GM18507 (cell line): ENCODE measurements around the gene ST6GALNAC6.

Source experiments
- DNase-seq: peaks from one replicate; pipeline ENCODE4 v3.0.0; 2011; ENCODE audit warnings: low read depth; ENCODE audit not compliant: insufficient read length; ENCODE audit errors: extremely low spot score
- FAIRE-seq: peaks from 2 replicates; lab custom pipeline; 2011; peaks lifted over from hg19 to GRCh38; lab: Jason Lieb, UNC

ST6GALNAC6 gene, protein sequence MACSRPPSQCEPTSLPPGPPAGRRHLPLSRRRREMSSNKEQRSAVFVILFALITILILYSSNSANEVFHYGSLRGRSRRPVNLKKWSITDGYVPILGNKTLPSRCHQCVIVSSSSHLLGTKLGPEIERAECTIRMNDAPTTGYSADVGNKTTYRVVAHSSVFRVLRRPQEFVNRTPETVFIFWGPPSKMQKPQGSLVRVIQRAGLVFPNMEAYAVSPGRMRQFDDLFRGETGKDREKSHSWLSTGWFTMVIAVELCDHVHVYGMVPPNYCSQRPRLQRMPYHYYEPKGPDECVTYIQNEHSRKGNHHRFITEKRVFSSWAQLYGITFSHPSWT

GRCh38 chr9:127899128-127899943 lies at the start of gene ST6GALNAC6:
Gene ST6GALNAC6 (minus strand): TSS chr9:127899603. CDS start chr9:127897981, 1,622 bp downstream.
- DNase-seq (peak; percentile 82), FAIRE-seq (peak; percentile 59)

DNA sequence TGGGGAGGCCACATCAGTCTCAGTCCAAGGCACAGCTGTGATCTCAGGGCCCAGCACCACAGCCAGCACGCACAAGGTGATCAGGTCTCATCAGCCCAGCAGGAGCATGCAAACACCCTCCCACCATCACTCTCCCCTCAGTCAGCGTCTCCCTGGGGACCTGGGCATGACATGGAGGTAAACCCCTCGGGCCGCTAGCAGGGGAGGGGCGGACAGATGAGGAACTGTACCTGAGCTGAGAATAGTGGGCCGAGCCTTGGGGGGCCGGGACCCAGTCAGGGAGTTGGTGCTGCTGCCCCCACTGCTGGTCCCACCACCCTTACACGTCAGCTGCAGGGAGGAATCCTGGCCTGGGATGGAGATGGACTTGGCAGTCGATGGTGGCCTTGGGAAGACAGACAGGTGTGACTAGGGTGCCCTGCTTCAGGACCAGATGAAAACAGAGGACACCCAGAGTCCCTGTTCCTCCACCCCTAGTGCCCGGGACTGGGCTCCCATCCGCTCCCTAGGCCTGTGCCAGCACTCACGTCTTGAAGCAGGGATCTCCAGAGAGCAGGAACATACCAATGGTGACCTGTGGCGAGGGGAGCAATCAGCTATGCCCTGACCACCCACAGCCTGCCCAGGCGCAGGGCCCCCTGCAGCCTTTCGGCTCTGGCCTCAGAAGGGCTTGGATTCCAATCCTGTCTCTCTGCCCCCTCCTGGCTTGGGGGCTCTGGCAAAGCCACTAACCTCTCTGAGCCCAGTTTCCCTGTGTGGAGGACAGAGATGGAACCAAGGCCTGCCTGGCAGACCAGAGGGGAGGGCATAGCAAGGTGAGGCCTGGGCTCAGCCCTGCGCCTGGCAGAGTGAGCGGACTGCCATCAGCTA lies 48.7 kb upstream of the ST6GALNAC6 start:
- no peak for FAIRE-seq

DNA sequence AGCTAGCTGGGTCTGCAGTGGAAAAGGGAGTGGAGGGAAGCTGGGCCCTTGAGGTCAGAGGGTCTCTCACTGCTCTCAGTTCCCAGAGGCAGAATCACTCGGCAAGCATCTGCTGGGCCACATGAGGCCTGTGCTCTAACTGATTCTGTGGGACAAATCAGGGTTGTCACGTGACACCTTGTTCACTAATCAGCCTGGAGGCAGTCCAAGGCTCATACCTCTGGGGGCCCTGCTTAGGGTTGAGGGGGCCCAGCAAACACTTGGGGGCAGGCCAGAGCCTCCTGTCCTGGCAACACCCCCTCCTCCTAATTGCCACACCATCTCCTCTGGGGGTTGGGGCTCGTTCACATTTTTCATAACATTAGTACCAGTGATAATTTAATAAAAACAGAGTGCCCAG lies 47.3 kb upstream of the ST6GALNAC6 start:
- FAIRE-seq: no peak
- no peak for DNase-seq

More for the DNA sequence above, 48.7 kb upstream of the ST6GALNAC6 start:
- no peak for DNase-seq

DNA sequence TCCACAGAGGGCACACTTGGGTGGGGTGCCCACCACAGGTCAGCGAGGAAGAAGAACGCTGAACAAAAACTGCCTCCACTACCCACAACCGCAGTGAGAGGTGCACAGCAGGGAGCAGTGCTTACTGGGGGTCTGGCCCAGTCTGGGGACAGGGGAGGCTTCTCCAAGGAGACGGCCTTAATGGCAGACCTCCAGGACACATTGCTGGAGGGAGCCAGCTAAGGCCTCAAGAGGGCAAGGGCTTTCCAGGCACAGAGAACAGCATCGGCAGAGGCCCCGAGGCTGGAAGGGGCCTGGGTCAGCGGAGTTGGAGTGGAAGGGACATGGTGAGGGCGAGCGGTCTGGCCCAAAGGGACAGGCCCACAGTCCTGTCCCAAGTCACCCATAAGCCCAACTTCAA lies 46.5 kb upstream of the ST6GALNAC6 start:
- DNase-seq (no peak), FAIRE-seq (no peak)

GRCh38 chr9:127945338-127945737 lies 45.9 kb upstream of the ST6GALNAC6 start:
- no peak for FAIRE-seq
- DNase-seq: no peak

DNA sequence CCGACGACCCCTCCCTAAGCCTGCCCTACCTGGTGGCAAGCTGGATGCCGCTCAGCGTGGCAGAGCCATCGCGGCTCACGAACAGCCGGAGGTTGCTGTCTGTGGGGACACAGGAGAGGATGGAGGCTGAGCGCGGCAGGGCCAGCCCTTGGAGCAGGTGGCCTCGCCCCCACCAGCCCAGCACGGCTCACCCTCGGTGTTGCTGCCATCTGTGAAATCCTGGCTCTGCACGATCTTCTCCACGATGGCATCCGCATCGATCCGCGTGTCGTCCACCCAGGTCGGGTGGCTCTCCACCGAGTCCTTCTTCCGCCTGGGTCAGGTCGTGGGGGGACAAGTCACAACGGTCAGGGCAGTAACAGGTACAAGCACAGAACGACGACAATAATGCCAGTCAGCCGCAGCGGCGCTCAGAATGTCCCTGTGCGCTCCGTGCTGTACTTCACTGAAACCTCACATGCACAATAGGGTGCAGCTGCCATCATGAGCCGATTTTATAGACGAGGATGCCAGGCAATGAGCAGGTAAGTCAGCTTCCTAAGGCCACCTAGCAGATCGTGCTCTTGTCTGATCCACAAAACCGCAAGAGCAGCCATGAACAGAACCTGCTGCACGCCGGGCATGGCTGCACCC lies 45.3 kb upstream of the ST6GALNAC6 start:
- DNase-seq: no peak
- FAIRE-seq: no peak

DNA sequence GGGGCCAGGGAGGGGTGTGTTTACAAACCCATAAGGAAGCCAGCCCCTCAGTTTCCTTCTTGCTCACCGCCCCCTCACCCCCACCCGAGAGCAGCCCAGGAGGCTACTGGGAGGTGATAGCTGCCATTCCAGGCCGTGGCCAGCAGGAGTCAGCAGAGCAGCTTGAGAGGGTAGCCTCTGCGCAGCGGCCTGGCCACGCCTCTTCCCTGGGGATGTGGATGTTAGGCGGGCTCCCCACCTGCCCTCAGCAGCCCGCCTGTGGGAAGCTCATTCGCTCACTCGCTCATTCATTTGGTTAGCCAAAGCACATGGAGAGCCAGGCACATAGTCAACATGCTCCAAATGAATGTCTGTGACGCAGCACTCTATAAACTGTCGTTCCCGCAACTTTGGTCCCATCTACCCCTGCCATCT lies 44.3 kb upstream of the ST6GALNAC6 start:
- peak; percentile 73 for DNase-seq
- FAIRE-seq: peak; percentile 48

DNA sequence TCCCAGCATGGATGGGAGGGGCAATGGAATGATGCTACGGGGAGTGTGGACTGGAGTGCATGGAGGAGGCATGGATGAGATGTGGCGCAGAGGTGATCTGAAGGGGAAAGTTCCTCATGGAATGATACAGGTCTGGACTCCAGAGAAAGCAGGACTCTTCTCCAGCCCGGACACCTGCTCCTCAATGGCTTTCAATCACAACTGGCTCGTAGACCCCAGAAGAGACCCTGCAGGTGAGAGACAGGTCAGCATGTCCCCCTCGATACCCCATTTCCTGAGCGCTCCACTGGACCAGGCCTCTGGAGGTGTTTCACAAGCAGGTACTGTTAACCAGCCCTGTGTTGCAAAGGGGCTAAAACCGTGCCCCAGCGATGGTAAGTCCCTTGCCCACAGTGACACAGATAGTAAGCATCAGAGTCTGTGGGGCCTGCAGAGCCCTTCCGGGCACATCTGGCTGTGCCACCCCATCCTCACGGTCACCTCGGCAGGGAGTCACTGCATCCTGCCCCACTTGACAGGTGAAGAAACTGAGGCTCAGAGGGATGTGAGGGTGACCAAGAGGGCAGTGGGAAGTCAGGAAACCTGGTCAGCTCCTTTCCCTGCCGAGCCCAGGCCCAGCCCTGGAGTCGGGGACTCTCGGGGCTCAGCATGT lies 43.7 kb upstream of the ST6GALNAC6 start:
- FAIRE-seq (no peak), DNase-seq (no peak)

GRCh38 chr9:127942216-127943010 lies 43.0 kb upstream of the ST6GALNAC6 start:
- DNase-seq (no peak), FAIRE-seq (peak; percentile 21)

GRCh38 chr9:127941961-127942215 lies 42.5 kb upstream of the ST6GALNAC6 start:
- no peak for DNase-seq
- no peak for FAIRE-seq

GRCh38 chr9:127941062-127941960 lies 41.9 kb upstream of the ST6GALNAC6 start:
- FAIRE-seq (no peak), DNase-seq (no peak)

DNA sequence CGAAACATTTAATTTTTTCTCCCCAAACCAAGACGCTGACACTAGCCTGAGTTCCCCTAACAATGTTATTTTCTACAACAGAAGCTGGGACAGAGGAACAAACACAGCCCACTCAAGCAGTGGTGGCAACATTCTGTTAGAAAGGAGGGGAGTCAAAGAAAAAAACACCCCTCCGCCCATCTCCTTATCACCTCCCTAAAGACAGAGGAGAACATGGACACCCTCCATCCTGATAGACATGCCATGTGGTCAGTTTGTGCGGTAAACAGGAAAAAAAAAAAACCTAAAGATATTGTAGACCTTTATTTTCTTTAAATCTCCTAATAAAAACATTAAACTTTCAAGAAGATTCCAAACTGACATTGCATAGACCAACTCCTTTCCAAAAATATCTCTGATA lies 41.2 kb upstream of the ST6GALNAC6 start:
- DNase-seq (no peak), FAIRE-seq (no peak)

DNA sequence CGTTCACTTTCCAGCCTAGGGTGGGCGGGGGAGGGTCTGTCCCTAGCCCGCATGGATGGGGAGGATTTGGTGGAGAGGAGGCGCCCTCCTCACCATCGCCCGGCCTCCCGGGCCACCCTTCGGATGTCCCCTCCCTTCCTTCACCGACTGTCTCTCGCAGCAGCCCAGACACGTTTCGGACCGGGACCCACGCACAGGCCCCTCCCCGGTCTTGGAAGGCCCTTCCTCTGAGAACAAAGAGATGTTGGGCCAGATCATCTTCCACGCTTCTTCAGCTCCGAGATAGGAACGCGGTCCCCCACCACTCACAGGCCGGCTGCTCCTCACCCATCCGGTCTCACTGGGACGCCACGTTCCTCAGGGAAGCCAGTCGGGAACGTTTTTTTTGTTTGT lies 38.9 kb upstream of the ST6GALNAC6 start:
- DNase-seq (no peak), FAIRE-seq (no peak)

DNA sequence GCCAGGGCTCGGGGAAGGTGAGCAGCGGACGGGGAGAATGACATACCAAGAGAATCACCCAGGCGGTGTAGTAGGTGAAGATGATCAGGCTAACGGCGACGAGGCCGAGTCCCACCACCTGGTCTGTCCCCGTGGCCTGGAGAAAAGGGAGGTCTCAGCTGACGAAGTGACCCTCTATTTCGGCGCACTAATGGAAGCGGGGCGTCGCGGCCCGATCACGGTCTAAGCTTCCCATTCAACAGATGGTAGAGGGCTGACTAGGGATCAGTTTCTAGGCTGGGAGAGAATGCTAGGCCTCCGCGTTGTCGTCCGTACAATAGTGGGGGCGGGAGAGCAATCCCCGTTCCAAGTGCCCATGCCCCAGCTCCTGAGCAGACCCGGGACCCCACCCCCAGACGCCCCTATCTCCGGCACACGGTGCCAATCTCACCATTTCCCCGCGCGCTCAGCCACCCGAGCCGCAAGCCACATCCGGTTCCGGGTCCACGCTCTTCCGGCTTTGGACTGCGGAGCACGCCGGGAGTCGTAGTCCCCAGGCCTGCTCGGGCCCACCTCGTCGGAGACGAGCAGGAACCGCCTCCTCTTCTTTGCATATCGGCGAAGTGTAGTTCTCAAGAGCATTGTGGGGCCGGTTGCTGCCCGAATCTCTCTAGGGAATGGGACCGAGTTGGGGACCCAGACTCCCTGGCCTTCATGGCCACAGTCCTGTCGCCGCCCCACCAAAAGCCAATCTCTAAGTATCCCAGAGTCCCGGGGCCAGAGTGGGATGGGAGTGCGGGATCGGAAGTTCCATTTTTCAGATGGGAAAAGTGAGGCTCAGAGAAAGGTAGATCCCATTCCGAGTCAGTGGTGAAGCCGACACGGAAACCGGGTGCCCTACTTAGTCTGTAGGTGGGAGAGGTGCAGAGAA lies 38.2 kb upstream of the ST6GALNAC6 start, which contains the start of gene DPM2:
Gene DPM2, minus strand, starts transcription at position 467 of the 910 bp plus-strand sequence. Its CDS starts 34 bp downstream, at position 433.
- FAIRE-seq (peak; percentile 95), DNase-seq (peak; percentile 89)

GRCh38 chr9:127937056-127937387 lies 37.6 kb upstream of the ST6GALNAC6 start:
- FAIRE-seq (no peak), DNase-seq (no peak)

DNA sequence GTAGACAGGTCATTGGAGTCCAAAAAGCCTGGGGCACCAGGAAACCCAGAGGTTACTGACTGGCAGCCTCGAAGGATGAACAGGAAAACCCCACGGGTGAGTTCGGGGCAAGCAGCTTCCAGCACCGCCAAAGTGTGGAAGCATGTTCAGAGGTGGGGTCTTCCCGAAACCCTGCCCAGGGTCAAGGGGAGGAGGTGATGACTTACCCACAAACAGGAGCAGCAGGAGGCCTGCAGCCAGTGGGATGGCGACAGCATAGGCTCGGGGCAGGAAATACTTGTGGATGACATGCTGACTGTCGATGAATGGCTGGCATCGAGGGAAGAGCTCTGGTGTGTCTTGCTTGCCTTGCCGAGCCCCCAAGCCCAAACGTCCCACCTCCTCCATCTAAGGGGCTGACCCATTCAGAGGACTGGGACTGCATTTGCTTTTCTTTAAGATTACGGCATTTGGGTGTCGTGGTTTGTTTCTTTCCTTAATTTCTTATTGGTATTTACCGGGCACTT lies 37.0 kb upstream of the ST6GALNAC6 start:
- DNase-seq (no peak), FAIRE-seq (no peak)
